GM12892 (cell line): ENCODE results near the gene FIBCD1.

ENCODE experiments used
- POLR2A ChIP-seq: IDR thresholded peaks from 2 replicates; pipeline ENCODE4 v1.6.1; 2011; ENCODE audit warnings: low read depth, low read length, control low read depth
- POLR2AphosphoS5 ChIP-seq: IDR thresholded peaks from 2 replicates; pipeline ENCODE4 v1.6.1; 2011; ENCODE audit warnings: low read depth, low read length, control low read depth

DNA sequence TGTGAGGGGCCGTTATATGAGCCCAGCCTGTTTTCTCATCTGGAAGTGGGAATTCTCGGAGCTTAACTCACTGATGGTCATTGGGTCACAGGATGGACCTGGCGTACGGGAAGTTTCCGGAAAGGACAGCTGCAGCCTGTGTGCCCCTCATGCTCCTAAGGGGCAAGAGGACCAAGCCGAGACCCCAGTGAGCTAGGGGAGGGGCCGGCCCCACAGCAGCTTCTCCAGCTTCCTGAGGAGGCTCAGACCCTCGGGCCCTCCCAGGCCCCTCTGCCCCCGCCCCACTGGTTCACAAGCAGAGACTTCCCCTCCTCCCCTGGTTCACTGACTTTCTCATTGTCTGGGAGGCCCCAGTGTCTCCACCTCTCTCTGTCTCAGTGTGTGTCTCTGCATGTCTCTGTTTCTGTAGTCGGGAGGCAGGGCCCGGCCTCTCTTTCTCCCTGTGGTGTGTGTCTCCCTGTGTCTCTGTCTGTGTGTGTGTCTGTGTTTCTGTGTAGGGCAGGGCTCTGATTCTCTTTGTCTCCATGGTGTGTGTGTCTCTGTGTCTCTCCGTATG lies 32.3 kb upstream of the FIBCD1 start:
- TF ChIP-seq POLR2AphosphoS5 (no peak), POLR2A (no peak)
